Measurements from ENCODE around the gene CNGA2.

Gene CNGA2

DNA sequence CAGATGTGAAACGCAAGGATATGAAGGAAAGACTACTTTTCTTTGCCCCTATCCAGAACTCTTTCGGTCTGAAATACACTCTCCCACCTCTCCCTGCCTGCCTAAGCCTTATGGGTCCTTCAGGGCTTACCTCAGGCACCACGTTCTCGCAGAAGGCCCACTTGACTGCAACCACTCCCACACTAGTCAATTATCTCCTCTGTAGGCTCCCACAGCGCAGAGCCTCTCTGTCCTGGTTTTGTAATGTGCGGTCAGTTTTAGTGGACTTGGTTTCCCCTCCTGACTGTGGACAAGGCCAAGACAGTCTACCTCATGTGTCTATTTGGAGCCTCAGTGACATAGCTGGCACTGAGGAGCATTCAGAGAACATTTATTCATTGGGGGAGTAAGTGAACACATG lies 11.1 kb downstream of the CNGA2 start:
- no peak for DNase-seq (ENCODE audit: low spot score in 2 of 2)
- no peaks in the 10 kb centered on the region for H3K4me1 ChIP-seq
- in situ Hi-C loops (cut with MboI; ENCODE audit: low sequenced_read_pairs): no loop called here
- no peak overlapping the region for H3K4me3 ChIP-seq
- H3K9me3 ChIP-seq: no peaks in the 10 kb centered on the region
- peaks cover 5% of the 10 kb centered on the region; the same call in 1 of the 2 replicates for H3K27me3 ChIP-seq (ENCODE audit: low read depth)
- H3K36me3 ChIP-seq (replicated peaks): no peaks in the 10 kb centered on the region

DNA sequence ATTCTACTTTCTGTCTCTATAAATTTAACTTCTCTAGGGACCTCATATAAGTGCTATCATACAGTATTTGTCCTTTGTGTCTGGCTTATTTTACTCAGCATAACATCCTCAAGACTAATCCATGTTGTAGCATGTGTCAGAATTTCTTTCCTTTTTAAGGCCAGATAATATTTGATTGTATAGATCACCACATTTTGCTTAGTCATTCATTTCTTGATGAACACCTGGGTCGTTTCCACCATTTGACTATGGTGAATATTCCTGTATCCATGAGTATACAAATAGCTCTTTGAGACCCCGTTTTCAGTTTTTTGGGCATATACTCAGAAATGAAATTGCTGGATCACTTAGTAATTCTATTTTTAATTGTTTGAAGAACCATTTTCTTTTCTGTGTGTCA lies 12.0 kb downstream of the CNGA2 start:
- Histone ChIP-seq H3K4me3 (no peak overlapping the region), H3K4me1 (no peaks in the 10 kb centered on the region), H3K27me3 (ENCODE audit: low read depth) (peaks cover 5% of the 10 kb centered on the region; the same call in 1 of the 2 replicates), H3K36me3 (replicated peaks) (no peaks in the 10 kb centered on the region), H3K9me3 (no peaks in the 10 kb centered on the region)
- in situ Hi-C loops (cut with MboI; ENCODE audit: low sequenced_read_pairs): no loop called here
- no peak for DNase-seq (ENCODE audit: low spot score in 2 of 2)

DNA sequence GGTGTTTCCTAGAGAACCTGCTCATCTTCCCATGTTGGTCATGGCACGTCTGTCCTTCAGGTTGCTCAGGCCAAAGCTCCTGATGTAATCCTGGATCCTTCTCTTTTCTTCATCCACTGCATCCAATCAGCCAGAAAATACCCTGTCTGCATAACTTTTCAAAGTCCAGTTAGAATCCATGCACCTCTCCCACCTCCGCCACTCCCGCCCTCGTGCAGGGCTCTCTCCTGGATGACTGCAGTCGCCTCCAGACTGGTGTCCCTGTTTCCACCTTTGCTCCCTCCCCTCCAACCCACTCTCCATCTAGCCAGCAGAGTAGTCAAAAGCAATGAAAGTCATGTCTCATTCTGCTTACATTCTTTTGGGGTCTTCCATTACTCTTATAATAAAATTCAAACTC lies 16.0 kb downstream of the CNGA2 start:
- Histone ChIP-seq H3K4me3 (no peak overlapping the region), H3K27me3 (ENCODE audit: low read depth) (peaks cover 5% of the 10 kb centered on the region; the same call in 1 of the 2 replicates), H3K9me3 (no peaks in the 10 kb centered on the region), H3K36me3 (replicated peaks) (no peaks in the 10 kb centered on the region), H3K4me1 (no peaks in the 10 kb centered on the region)
- in situ Hi-C loops (cut with MboI; ENCODE audit: low sequenced_read_pairs): loop anchor here (10.0 to 25.0 kb wide), 2 partner anchors 884 to 1062 kb away; partner anchors contain the start of gene GABRQ
- no peak for DNase-seq (ENCODE audit: low spot score in 2 of 2)

DNA sequence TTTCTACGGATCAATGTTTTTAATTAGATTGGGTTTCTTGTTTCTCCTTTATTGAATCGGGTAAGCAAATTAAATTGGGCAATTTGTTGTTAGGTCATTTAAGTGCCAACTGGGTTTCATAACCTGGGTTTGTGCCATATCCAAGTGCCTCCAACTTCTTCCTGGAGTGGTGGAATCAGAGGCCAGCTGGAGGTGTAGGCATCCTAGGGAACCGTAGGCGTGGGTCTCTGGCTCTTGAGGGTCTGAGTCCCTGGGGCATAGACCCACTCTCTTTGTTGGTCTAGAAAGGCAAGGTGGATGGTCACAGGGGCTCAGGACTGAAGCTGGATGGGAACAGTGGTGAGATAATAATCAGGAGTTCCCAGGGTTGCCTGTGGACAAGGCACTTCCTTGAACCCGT lies 18.3 kb downstream of the CNGA2 start:
- peaks cover 5% of the 10 kb centered on the region; the same call in 1 of the 2 replicates for H3K27me3 ChIP-seq (ENCODE audit: low read depth)
- no peaks in the 10 kb centered on the region for H3K9me3 ChIP-seq
- in situ Hi-C loops (cut with MboI; ENCODE audit: low sequenced_read_pairs): loop anchor here (10.0 to 25.0 kb wide), 2 partner anchors 882 to 1059 kb away; partner anchors contain the start of gene GABRQ
- H3K4me3 ChIP-seq: no peak overlapping the region
- no peaks in the 10 kb centered on the region for H3K4me1 ChIP-seq
- no peak for DNase-seq (ENCODE audit: low spot score in 2 of 2)
- no peaks in the 10 kb centered on the region for H3K36me3 ChIP-seq (replicated peaks)

DNA sequence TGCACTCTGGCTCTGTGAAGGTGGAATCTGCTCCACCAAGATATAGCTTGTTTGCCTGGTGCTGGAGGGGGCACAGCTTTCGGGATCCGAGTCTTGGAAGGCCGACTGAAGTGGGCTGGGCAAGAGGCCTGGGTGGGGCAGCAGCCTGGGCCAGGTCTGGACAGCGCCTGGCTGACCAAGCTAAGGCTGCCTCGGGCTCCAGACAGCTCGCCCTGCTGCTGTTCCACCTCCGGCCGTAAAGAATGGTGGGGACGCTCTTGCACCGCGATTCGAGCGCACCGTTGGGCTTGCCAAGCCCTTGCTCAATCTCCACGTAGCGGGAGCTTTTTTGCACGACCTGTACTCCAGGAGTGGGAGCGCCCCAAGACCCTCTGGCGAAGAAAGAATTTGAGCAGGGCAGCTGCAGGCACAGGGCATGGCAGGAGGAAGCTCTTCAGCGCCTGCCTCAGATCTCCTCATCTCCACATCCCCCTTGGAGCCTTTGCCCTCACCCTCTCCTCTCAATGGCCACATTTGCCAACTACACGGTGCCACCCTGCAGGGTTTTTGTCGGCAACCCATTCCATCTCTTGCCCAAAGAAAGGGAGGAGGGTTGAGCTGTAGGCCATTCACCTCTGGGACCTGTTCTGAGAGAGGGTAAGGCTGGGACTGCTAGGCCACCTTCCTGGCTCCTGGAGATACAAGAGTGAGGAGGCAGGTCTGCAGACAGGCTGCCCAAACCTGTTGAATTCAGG lies 18.9 kb downstream of the CNGA2 start:
- Histone ChIP-seq H3K4me1 (no peaks in the 10 kb centered on the region), H3K4me3 (no peak overlapping the region), H3K36me3 (replicated peaks) (no peaks in the 10 kb centered on the region), H3K27me3 (ENCODE audit: low read depth) (peaks cover 1% of the 10 kb centered on the region; the same call in 1 of the 2 replicates), H3K9me3 (no peaks in the 10 kb centered on the region)
- peak; percentile 6 to 69 for DNase-seq (ENCODE audit: low spot score in 2 of 2)
- in situ Hi-C loops (cut with MboI; ENCODE audit: low sequenced_read_pairs): loop anchor here (10.0 to 25.0 kb wide), 2 partner anchors 881 to 1059 kb away; partner anchors contain the start of gene GABRQ

DNA sequence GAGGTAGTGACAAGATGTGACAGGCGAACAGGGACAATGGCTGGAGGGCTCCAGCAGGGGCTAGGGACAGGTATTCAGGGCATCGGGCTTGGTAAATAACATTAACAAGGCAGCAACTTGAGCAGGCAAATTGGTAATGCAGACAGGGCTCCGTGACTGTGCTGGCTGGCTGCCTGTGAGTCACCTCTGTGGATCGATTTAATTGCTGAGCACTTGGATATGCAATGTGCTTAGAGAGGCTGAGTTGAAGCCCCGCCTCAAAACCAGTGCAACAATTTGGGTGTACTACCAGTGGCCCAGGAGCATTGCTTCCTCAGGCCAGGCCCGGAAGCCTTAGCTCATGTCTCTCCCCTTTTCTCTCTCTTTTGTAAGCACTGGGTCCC lies 19.5 kb downstream of the CNGA2 start:
- Histone ChIP-seq H3K36me3 (replicated peaks) (no peaks in the 10 kb centered on the region), H3K27me3 (ENCODE audit: low read depth) (no peaks in the 10 kb centered on the region), H3K4me1 (no peaks in the 10 kb centered on the region), H3K9me3 (no peaks in the 10 kb centered on the region), H3K4me3 (no peak overlapping the region)
- DNase-seq (ENCODE audit: low spot score in 2 of 2): no peak
- in situ Hi-C loops (cut with MboI; ENCODE audit: low sequenced_read_pairs): loop anchor here (10.0 to 25.0 kb wide), 2 partner anchors 881 to 1058 kb away; partner anchors contain the start of gene GABRQ

DNA sequence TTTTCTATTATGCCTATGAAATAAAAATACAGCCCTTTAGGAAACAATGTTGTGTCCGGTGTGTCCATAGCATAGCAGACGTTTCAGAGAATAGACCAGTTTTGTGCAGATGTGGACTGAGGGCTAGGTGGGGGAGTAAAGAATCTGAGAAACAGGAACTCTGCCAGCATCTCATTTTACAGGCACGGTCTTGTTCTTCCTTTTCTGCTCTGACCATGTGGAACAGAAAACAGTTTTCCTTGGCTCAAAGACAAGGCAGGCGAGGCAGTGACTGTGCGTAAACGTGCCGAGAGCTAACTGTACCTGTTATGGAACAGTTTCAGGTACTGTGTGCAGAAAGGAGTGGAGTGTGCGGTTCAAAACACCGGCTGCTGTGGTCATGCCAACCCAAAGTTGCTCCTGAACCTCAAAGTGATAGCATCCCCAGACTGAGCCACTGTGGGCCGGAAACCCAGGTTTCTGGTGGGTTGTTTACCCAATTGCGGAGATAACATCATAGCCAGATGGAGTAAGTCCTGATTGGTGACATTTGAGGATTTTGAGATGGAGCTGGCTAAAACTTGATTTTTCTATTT lies 20.2 kb downstream of the CNGA2 start:
- no peaks in the 10 kb centered on the region for H3K36me3 ChIP-seq (replicated peaks)
- no peak for DNase-seq (ENCODE audit: low spot score in 2 of 2)
- H3K9me3 ChIP-seq: no peaks in the 10 kb centered on the region
- no peaks in the 10 kb centered on the region for H3K4me1 ChIP-seq
- in situ Hi-C loops (cut with MboI; ENCODE audit: low sequenced_read_pairs): loop anchor here (10.0 to 25.0 kb wide), 2 partner anchors 880 to 1058 kb away; partner anchors contain the start of gene GABRQ
- H3K4me3 ChIP-seq: no peak overlapping the region
- H3K27me3 ChIP-seq (ENCODE audit: low read depth): no peaks in the 10 kb centered on the region

DNA sequence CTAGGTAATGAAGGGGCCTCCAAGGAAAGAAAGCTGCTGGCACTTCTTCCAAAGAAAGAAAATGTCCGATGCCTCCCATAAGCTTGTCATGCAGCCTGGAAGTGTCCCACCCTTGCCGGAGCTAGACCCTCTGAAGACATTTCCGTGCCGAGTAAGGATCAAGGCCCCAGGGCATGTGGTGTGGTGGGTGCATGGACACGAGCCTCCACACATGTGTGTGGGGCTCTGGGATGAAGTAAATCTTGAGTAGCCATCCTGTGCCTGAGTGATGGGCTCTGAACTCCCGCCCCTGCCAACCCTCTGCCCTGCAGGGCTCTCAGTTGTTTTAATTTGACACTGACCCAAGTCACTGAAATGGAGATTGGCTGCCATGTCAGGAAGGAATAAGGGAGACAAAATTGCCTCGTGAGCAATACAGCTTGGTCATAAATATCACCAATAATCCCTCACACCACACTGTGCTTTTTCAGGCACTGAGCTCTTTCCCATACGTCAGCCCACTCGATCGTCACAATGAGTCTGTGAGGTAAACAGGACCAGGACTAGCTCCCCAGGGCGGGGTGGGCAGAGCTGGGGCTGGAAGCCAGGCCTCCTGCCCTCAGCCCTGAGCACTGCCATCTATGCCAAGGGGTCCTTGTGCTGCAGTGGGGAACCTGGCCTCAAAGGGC lies 24.6 kb downstream of the CNGA2 start:
- in situ Hi-C loops (cut with MboI; ENCODE audit: low sequenced_read_pairs): loop anchor here (10.0 to 25.0 kb wide), 2 partner anchors 876 to 1053 kb away; partner anchors contain the start of gene GABRQ
- Histone ChIP-seq H3K4me1 (no peaks in the 10 kb centered on the region), H3K36me3 (replicated peaks) (no peaks in the 10 kb centered on the region), H3K4me3 (no peak overlapping the region), H3K9me3 (no peaks in the 10 kb centered on the region), H3K27me3 (ENCODE audit: low read depth) (no peaks in the 10 kb centered on the region)
- DNase-seq (ENCODE audit: low spot score in 2 of 2): no peak

DNA sequence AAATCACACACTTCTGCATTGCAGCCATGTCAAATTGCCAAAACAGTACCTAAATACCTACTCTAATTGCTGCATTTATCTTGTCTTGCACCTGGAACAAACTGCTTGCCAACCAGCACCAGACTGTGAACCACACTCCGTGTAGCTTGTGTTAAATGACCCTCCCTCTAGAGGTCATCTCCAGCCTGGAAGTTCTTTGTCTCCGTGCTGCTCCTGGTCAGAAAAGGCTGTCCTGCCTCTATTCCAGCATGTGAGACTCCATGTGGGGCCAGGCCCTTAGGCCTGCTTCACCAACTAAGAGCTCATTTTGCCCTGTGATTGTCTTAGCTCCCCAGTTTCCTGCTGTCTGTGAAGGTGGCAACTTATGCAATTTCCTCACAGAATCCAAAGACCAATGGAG lies 28.3 kb downstream of the CNGA2 start:
- Histone ChIP-seq H3K36me3 (replicated peaks) (no peaks in the 10 kb centered on the region), H3K9me3 (no peaks in the 10 kb centered on the region), H3K4me3 (no peak overlapping the region), H3K4me1 (no peaks in the 10 kb centered on the region), H3K27me3 (ENCODE audit: low read depth) (no peaks in the 10 kb centered on the region)
- in situ Hi-C loops (cut with MboI; ENCODE audit: low sequenced_read_pairs): loop anchor here (25.0 kb wide), 1 partner anchor 1049 kb away; no protein-coding TSS in a partner anchor
- no peak for DNase-seq (ENCODE audit: low spot score in 2 of 2)

DNA sequence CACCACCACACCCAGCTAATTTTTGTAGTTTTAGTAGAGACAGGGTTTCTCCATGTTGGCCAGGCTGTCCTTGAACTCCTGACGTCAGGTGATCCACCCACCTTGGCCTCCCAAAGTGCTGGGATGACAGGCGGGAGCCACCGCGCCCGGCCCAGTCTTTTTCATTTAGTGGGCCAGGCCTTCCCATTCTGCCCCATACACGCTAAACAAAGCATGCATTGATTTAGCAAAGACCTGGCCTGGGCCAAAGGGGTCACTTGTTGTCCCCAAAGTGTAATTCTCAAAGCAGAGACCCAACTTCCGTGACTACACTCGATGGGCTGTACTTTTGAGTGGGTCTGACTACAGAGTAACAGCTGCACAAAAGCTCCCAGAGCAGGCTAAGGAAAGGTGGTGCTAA lies 29.2 kb downstream of the CNGA2 start:
- Histone ChIP-seq H3K27me3 (ENCODE audit: low read depth) (no peaks in the 10 kb centered on the region), H3K4me3 (no peak overlapping the region), H3K36me3 (replicated peaks) (no peaks in the 10 kb centered on the region), H3K4me1 (no peaks in the 10 kb centered on the region), H3K9me3 (no peaks in the 10 kb centered on the region)
- in situ Hi-C loops (cut with MboI; ENCODE audit: low sequenced_read_pairs): loop anchor here (25.0 kb wide), 1 partner anchor 1049 kb away; no protein-coding TSS in a partner anchor
- no peak for DNase-seq (ENCODE audit: low spot score in 2 of 2)

DNA sequence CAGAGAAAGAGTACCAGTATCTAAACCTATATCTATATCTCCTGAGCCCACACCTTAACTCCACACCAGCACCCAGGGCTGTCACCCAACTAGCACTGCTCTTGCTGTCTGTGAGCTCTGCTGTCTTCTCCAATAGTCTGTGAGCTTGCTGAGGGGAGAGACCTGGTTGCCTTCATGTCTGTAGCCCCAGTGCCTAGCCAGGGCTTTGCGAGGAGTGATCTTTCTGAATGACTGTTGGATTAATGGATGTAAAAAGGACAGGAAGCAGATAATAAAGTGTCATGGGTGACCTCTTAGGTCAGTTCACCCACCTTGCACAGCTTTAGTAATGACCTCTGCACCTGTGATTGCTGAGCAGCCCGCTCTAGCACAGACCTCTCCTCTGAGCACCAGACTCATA lies 30.5 kb downstream of the CNGA2 start:
- Histone ChIP-seq H3K9me3 (no peaks in the 10 kb centered on the region), H3K4me1 (no peaks in the 10 kb centered on the region), H3K36me3 (replicated peaks) (no peaks in the 10 kb centered on the region), H3K27me3 (ENCODE audit: low read depth) (no peaks in the 10 kb centered on the region), H3K4me3 (no peak overlapping the region)
- in situ Hi-C loops (cut with MboI; ENCODE audit: low sequenced_read_pairs): loop anchor here (25.0 kb wide), 1 partner anchor 1047 kb away; no protein-coding TSS in a partner anchor
- no peak for DNase-seq (ENCODE audit: low spot score in 2 of 2)

DNA sequence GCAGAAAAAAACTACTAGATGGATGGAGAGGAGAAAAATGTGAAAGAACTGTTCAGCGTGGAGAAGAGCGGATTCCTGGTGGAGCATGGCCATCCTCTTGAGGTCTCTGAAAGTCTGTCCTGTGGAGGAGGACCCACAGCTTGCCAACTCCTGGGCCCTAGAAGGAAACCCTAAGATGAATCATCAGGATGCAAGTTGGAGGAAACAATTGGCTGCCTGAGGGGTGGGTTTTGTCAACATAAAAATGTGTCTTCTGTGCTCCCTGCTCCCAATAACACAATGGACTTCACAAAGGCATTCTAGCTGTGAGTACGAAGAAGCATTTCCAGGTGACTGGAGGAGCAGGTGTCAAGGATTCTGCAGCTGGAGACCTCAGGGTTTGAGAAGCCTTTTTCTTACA lies 37.2 kb downstream of the CNGA2 start:
- in situ Hi-C loops (cut with MboI; ENCODE audit: low sequenced_read_pairs): loop anchor here (25.0 kb wide), 1 partner anchor 1041 kb away; no protein-coding TSS in a partner anchor
- Histone ChIP-seq H3K4me1 (no peaks in the 10 kb centered on the region), H3K9me3 (no peaks in the 10 kb centered on the region), H3K27me3 (ENCODE audit: low read depth) (no peaks in the 10 kb centered on the region), H3K4me3 (no peak overlapping the region), H3K36me3 (replicated peaks) (no peaks in the 10 kb centered on the region)
- DNase-seq (ENCODE audit: low spot score in 2 of 2): no peak

DNA sequence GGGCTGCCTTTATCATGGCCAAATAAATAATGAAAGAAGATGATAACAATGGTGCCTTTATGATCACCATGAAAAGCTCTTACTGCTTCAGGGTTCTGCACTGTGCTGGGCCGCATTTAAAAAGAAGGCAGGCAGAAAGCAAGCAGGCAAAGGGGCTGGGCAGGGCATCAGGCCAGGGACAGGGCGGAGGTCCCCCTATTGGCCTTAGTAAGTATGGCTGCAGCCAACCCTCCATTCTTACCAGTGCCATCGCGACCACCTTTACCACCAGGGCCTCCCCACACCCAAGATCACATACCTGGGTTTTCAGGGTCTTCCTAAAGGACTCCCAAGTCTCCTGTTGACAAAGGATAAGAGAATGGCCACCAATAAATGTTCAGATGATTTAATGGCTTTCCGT lies 38.9 kb downstream of the CNGA2 start:
- DNase-seq (ENCODE audit: low spot score in 2 of 2): no peak
- no peak overlapping the region for H3K4me3 ChIP-seq
- no peaks in the 10 kb centered on the region for H3K36me3 ChIP-seq (replicated peaks)
- in situ Hi-C loops (cut with MboI; ENCODE audit: low sequenced_read_pairs): loop anchor here (25.0 kb wide), 1 partner anchor 1039 kb away; no protein-coding TSS in a partner anchor
- no peaks in the 10 kb centered on the region for H3K4me1 ChIP-seq
- no peaks in the 10 kb centered on the region for H3K9me3 ChIP-seq
- H3K27me3 ChIP-seq (ENCODE audit: low read depth): no peaks in the 10 kb centered on the region
